Neutrophil (primary cell): ENCODE results near the gene GPX2.

Source experiments
- H3K27ac ChIP-seq: fragments of 200-600 bp; sonication (generic); 2 replicates; pipeline ENCODE4 v1.5.1; 2016; ENCODE audit warnings: mild to moderate bottlenecking, moderate library complexity
- H3K27me3 ChIP-seq: fragments of 200-600 bp; sonication (generic); 2 replicates; pipeline ENCODE4 v1.6.0; 2016; ENCODE audit warnings: mild to moderate bottlenecking
- H3K36me3 ChIP-seq: fragments of 200-600 bp; sonication (generic); 2 replicates; pipeline ENCODE4 v1.5.1; 2017
- H3K4me1 ChIP-seq, 2 experiments: fragments of 200-600 bp in 1 of 2; sonication (generic) in 1 of 2; 1 replicate in 1 of 2; 2 replicates in 1 of 2; pipeline versions ENCODE4 v1.5.1 to v1.6.1; 2013 to 2016; ENCODE audit warnings: low read depth in 1 of 2, low read length in 1 of 2, mild to moderate bottlenecking in 1 of 2, moderate library complexity in 1 of 2; ENCODE audit not compliant: control insufficient read depth in 1 of 2, insufficient read depth in 1 of 2
- H3K4me3 ChIP-seq, 2 experiments: fragments of 200-600 bp in 1 of 2; sonication (generic) in 1 of 2; 1 replicate in 1 of 2; 2 replicates in 1 of 2; pipeline ENCODE4 v1.5.1; 2013 to 2016; ENCODE audit warnings: low read depth in 1 of 2, low read length in 1 of 2, mild to moderate bottlenecking in 1 of 2, moderate library complexity in 1 of 2
- H3K9me3 ChIP-seq: fragments of 200-600 bp; sonication (generic); 2 replicates; pipeline ENCODE4 v1.5.1; 2016
- TF ChIP-seq, protein P1 (sequence below): fragments of 200-600 bp; sonication (generic); IDR thresholded peaks from 2 replicates; pipeline ENCODE4 v1.5.1; 2016; ENCODE audit warnings: antibody characterized with exemption

Gene GPX2

GRCh38 chr14:64944861-64945260, 2.3 kb upstream of the GPX2 start:
- no peak overlapping the region for H3K4me3 ChIP-seq

DNA sequence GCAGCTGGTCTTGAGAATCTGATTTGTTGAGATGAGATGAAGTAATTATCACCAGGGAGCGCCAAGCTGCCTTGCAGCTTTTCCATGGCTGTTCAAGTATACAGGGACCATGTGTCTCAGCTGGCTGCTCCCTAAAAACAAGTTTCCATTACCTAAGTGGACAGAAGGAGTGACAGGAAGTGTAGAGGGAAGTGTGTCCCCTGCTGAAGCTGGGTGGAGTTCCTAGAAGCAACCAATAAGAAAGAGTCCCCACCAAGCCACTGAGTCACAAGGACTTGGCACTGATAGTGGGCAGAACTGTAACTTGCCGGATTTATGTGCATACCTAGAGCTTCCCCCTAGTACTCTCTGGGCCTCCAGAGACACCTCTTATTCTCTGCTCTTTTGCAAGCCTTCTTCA, 1.5 kb upstream of the GPX2 start:
- H3K4me3 ChIP-seq: no peak overlapping the region
- peak overlapping the region; percentile 58 for H3K27ac ChIP-seq
- H3K27me3 ChIP-seq: no peaks in the 10 kb centered on the region
- peaks cover 41% of the 10 kb centered on the region for H3K36me3 ChIP-seq
- peaks cover 33 to 59% of the 10 kb centered on the region in 2 experiments for H3K4me1 ChIP-seq
- no peaks in the 10 kb centered on the region for H3K9me3 ChIP-seq
- TF ChIP-seq, protein P1, sequence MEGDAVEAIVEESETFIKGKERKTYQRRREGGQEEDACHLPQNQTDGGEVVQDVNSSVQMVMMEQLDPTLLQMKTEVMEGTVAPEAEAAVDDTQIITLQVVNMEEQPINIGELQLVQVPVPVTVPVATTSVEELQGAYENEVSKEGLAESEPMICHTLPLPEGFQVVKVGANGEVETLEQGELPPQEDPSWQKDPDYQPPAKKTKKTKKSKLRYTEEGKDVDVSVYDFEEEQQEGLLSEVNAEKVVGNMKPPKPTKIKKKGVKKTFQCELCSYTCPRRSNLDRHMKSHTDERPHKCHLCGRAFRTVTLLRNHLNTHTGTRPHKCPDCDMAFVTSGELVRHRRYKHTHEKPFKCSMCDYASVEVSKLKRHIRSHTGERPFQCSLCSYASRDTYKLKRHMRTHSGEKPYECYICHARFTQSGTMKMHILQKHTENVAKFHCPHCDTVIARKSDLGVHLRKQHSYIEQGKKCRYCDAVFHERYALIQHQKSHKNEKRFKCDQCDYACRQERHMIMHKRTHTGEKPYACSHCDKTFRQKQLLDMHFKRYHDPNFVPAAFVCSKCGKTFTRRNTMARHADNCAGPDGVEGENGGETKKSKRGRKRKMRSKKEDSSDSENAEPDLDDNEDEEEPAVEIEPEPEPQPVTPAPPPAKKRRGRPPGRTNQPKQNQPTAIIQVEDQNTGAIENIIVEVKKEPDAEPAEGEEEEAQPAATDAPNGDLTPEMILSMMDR: no peak

More at GRCh38 chr14:64944861-64945260, 2.3 kb upstream of the GPX2 start:
- Histone ChIP-seq H3K9me3 (no peaks in the 10 kb centered on the region), H3K36me3 (peaks cover 33% of the 10 kb centered on the region), H3K27ac (no peak overlapping the region), H3K27me3 (no peaks in the 10 kb centered on the region), H3K4me1 (peaks cover 33 to 59% of the 10 kb centered on the region in 2 experiments)
- TF ChIP-seq, protein P1: no peak

DNA sequence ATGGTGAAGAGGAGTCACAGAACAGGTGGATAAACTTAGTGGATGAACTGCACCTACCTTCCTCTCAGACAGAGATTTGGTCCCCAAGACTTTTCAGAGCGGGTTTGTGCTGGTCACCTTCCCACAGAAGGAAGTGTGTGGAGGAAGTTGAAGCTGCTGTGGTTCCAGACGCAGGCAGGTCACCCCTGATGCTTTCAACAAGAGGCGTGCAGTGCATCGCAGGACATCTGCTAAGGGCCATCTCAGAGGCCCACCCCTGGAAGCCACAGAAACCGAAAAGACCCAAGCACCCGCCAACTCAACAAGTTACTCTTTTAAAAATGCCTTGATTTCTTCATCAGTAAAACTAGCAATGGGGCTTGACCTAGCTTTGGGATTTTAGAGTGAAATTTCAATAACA, 1.0 kb upstream of the GPX2 start:
- Histone ChIP-seq H3K36me3 (peaks cover 41% of the 10 kb centered on the region), H3K27ac (peak overlapping the region; percentile 58), H3K4me1 (peaks cover 33 to 59% of the 10 kb centered on the region in 2 experiments), H3K4me3 (no peak overlapping the region), H3K9me3 (no peaks in the 10 kb centered on the region), H3K27me3 (no peaks in the 10 kb centered on the region)
- TF ChIP-seq, protein P1: no peak

DNA sequence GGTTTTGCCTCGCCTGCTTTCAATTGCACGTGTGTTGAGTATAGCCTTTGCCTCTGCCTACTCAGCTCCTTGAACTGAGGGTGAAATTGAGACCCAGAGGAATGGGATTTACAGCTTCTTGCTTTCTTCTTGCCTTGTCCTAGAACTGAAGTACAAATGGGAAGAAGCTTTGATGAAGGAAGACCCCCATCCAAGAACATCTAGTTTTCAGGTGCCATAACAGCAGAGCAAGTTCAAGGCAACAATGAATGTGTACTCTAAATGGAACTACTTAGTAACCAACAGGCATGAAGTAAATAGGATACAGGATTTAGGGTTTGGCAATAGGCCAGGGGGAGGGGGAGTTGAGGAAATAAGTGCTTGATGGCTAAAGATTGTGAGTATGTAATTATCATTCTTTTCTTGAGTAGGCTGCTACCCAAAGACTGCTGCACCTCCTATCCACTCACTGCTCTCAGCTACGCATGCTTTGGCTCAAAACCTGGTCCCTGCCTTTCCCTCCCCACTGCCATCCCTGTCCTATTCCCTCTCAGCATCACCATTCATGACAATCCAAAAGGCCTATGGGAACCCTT, 2.1 kb downstream of the GPX2 start:
- no peak overlapping the region for H3K4me3 ChIP-seq
- no peaks in the 10 kb centered on the region for H3K9me3 ChIP-seq

GRCh38 chr14:64939817-64940190, 2.7 kb downstream of the GPX2 start:
- Histone ChIP-seq H3K36me3 (peaks cover 56% of the 10 kb centered on the region), H3K9me3 (no peaks in the 10 kb centered on the region)

More for the DNA sequence above, 2.1 kb downstream of the GPX2 start:
- H3K27me3 ChIP-seq: no peaks in the 10 kb centered on the region
- H3K4me1 ChIP-seq: peaks cover 12 to 29% of the 10 kb centered on the region in 2 experiments
- TF ChIP-seq, protein P1: no peak
- no peak overlapping the region for H3K27ac ChIP-seq
- peaks cover 53% of the 10 kb centered on the region for H3K36me3 ChIP-seq

More at GRCh38 chr14:64939817-64940190, 2.7 kb downstream of the GPX2 start:
- TF ChIP-seq, protein P1: no peak
- H3K4me1 ChIP-seq: peaks cover 12 to 28% of the 10 kb centered on the region in 2 experiments
- no peak overlapping the region for H3K4me3 ChIP-seq
- H3K27me3 ChIP-seq: no peaks in the 10 kb centered on the region
- H3K27ac ChIP-seq: no peak overlapping the region
